ENCODE results near the gene NR2F1.

DNA sequence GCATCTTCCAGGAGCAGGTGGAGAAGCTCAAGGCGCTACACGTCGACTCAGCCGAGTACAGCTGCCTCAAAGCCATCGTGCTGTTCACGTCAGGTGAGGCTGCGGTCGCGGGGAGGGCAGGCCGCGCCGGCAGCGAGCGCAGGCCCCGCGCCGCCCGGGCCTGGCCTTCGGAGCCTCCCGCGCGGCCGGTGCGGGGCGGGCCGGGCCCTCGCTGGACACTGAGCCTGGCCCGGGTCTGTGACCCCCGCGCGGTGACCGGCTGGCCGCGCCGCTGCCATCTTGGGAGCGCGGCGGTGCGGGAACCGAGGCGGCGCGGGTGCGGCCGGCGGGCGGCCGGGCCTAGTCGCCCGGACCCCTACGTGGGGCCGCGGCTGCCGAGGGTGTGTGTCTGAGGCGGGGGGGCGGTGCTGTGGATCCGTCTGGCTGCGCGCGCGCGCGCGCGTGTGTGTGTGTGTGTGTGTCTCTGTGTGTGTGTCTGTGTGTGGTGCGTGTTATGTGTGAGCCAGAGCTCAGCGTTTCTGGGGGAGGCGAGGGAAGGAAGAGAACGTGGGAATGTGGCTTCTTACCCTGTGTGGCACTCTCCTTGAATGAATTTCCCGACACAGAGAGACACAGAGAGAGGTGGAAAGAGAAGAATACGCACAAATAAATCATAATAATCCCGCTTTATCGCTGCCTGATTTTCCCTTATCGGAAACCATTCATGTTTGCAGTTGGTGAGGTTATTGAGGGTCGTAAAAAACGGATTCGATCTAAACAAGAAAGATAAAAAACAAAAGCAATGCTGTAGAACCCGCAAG lies 5.5 kb downstream of the NR2F1 start:
- TF ChIP-seq RARB (CRISPR knock-in tag; IDR thresholded peaks at IDR 0.05) = no peak
- no peak for TF ChIP-seq PATZ1 (CRISPR knock-in tag; IDR thresholded peaks at IDR 0.05; ENCODE audit: borderline replicate concordance)
- TF ChIP-seq ZNF70 (CRISPR knock-in tag; IDR thresholded peaks at IDR 0.05) = no peak
- TF ChIP-seq CREB5 (CRISPR knock-in tag; IDR thresholded peaks at IDR 0.05; ENCODE audit: low read depth) = no peak

All from SK-N-SH treated with all-trans-retinoic acid at 6 μM for 48 hours (cell line).